Epithelial cell of esophagus (primary cell): ENCODE data around the gene CLDND2.
"Not testable (repeated sequence)": the region's sequence is repeated elsewhere in the genome, so short reads cannot be mapped to it uniquely, and the experiment has no call there.

ENCODE experiments used
- DNase-seq: peaks from one replicate; pipeline ENCODE4 v3.0.0; 2010; ENCODE audit warnings: low read depth
- H3K4me3 ChIP-seq: 2 replicates; pipeline ENCODE4 v1.5.1; 2011; ENCODE audit warnings: mild to moderate bottlenecking, low read length, control low read depth
- TF ChIP-seq, protein P1 (sequence below): IDR thresholded peaks from 2 replicates; pipeline ENCODE4 v1.5.1; 2011; ENCODE audit warnings: low read depth, mild to moderate bottlenecking, low read length, control low read depth, inconsistent platforms; ENCODE audit not compliant: insufficient read depth; ENCODE audit errors: missing control alignments

The CLDND2 gene

DNA sequence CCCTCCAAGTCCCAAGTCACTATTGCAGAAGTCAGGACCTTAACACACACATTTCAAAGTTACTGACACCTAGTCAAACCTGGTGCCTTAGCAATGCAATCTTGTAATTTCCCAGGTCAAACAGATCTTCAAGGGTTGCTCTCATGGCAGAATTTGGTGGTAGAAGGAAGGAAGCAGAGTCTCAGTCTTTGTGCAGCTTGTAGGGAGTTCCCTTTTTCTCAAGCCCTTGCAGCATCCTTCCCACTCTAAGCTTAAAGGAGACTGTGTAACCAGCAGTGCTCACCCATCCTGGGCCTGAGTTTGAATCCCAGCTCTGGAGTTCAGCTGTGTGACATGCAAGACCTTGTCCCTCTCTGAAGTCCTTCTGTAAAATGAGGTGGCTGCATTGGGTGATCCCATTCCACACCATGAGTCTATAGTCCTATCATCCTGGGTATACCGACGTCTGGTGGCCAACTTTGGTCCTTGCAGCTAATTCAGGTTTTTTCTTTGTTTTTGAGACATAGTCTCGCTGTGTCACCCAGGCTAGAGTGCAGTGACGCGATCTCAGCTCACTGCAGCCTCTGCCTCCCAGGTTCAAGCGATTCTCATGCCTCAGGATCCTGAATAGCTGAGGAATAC, 38.8 kb upstream of the CLDND2 start:
- DNase-seq = peak; percentile 33
- TF ChIP-seq, protein P1, sequence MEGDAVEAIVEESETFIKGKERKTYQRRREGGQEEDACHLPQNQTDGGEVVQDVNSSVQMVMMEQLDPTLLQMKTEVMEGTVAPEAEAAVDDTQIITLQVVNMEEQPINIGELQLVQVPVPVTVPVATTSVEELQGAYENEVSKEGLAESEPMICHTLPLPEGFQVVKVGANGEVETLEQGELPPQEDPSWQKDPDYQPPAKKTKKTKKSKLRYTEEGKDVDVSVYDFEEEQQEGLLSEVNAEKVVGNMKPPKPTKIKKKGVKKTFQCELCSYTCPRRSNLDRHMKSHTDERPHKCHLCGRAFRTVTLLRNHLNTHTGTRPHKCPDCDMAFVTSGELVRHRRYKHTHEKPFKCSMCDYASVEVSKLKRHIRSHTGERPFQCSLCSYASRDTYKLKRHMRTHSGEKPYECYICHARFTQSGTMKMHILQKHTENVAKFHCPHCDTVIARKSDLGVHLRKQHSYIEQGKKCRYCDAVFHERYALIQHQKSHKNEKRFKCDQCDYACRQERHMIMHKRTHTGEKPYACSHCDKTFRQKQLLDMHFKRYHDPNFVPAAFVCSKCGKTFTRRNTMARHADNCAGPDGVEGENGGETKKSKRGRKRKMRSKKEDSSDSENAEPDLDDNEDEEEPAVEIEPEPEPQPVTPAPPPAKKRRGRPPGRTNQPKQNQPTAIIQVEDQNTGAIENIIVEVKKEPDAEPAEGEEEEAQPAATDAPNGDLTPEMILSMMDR = peak; percentile 41
- H3K4me3 ChIP-seq = no peak overlapping the region

DNA sequence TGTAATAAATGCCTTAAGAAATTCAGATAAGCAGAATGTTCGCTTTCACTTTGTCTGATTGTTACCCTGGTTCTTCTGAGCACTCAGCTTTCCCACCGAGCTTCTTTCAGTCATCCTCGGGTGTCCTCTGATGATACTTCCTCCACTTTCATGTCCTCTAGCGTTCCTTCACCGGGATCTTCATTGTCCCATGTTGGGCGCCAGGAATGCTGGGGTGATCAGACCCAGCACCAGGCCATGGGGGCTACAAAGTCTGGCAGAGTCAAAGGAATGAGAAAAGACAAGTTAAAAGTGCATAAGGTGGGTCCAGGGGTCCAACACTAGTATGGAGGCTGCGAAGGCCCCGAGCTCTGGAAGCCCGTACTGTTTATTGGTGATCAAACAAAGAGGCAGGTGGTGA, 33.3 kb upstream of the CLDND2 start:
- TF ChIP-seq, protein P1 = no peak
- DNase-seq = no peak
- H3K4me3 ChIP-seq = no peak overlapping the region

DNA sequence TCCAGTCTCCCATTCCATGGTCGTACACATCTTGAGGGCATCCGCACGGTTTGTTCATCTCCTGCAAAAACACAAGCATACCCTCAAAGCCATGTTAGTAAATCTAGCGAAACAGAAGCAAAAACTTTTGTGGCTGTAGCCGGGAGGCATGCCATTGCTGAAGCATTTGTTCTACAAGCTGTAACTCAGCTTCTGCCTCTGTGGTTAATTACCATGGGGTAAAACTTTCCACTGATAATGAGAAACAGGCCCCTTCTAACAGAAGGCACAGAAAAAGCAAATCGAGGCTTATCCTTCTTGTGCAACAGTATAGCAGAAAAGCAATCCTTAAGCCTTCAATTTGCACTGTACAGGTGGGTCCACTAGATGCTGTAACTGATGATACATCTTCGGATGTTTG, 31.1 kb upstream of the CLDND2 start:
- DNase-seq, H3K4me3 ChIP-seq: not testable (repeated sequence)

DNA sequence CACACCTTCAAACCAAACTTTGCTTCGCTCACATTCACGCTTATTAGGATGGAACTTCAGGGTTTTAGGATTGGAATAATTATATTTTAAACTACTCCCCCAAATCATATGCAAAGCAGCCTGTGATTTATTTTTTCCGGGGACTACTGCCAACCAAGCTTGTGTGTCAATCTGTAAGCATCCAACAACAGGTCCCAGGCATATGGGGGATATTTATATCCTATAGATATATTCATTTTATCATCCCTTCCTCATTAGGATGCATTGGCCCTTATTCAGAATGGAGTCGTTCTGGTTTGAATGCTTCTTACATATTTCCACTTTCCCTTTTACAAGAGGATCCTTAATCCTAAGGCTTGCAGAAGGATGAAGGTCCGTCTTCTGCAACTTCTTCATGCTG, 30.4 kb upstream of the CLDND2 start:
- no peak for DNase-seq
- TF ChIP-seq, protein P1 = no peak
- no peak overlapping the region for H3K4me3 ChIP-seq

DNA sequence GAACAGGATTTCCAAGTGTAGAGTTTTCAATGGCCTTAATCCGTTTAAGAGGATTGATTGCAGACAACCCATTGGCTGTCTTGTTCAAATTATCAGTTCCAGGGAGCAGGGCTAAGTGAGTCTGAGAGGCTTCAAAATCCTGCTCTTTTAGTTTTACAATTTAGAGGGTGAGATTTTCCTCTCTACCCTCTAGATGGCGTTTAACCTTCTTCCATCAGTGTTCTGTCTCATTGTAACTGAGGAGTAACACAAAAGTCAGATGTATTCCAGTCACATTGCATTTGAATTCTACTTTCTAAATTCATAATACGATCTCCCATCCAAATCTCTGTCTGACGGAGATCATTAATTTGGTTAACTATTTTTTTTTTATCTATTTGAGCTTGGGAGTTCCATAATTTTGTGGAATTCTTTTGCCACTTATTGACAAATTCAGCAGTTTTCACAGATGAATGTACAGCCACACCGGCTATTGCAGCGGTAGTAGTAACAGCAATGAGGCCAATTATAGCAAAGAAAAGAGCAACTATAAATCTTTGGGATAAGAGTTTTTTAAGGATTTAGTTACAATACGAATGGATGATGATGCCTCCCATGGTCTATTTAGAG, 29.4 kb upstream of the CLDND2 start:
- DNase-seq = peak; percentile 27
- H3K4me3 ChIP-seq = no peak overlapping the region
- TF ChIP-seq, protein P1 = peak; percentile 45

DNA sequence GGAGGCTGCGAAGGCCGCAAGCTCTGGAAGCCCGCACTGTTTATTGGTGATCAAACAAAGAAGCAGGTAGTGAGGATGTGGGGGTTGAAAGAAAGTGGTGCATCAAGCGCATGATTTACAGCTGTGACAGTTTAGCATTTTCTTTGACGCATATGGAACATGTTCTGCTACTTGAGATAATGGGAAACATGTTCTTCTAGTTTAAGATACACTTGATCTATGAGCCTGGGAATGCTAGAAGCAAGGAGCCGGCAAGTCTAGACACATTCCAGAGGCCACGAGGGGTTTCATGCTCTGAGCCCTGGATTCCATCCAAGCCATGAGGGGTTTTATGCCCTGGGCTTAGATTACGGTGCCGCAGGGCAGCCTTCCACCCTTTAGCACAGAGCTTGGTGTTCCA, 28.6 kb upstream of the CLDND2 start:
- DNase-seq = peak; percentile 35
- not testable (repeated sequence) for H3K4me3 ChIP-seq

DNA sequence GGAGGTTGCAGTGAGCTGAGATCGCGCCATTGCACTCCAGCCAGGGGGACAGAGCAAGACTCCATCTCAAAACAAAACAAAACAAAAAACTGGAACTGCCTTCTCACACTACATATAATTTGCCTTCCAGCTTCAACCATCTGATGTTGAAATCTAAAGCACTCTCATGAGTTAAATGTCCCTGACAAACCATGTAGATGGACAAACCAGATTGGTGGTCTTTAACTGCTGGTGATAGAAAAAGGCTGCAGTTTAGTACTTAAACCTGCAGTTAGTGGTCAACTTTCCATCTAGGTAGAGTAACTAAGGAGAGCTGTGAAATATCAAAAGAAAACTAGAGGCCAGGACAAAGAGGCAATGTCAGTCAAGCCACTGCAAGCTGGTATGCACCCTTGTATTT, 27.4 kb upstream of the CLDND2 start:
- H3K4me3 ChIP-seq = no peak overlapping the region
- TF ChIP-seq, protein P1 = no peak
- DNase-seq = no peak

DNA sequence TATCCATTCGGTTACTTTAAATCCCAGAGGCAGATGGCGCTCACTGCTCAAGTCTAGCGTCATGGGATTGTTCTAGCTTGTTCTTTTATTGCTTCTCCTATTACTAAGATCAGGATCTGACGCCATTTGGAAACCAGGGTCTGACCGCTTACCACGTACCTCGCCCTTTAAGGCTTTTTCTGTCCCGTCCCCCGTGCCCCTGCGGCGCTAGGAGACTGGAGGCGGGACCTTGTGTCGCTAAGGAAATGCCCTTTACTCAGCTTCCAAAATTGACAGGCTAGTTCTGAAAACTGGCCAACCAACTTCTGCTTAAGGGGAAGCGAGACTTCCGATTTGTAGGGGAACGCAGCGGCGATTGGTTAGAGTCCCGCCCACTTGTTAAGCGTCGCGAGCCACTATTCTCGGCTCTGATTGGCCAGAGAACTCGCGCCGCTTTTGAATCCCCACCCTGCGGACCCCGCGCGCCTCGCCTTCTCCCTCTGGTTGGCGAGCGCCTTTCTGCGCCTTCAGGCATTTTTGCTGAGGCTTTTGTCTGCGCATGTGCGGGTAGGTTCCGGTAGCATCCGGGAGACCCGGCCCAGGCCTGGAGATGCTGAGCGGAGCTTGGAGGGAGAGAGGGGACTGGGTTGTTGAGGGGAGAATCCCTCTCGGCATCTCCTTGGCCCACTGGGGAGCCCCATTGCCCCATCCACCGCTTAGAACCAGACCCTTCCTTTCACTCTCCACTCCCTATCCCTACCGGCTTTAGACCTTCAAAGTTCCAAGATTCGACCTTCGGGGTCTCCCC, 25.4 kb upstream of the CLDND2 start:
- peak overlapping the region; percentile 57 for H3K4me3 ChIP-seq
- TF ChIP-seq, protein P1 = peak; percentile 27
- DNase-seq = peak; percentile 97
